SK-N-SH (cell line): ENCODE data around the gene TLE5. TPM values are rescaled to one million over a fixed set of nuclear protein-coding genes. Genes with fewer than 3 reads are reported as not detected.

Experiments used
- CTCF ChIA-PET: fragments of 300-600, 350-600 bp; formaldehyde crosslinking; extraction: SDS; loops from one replicate; lab custom pipeline; 2021; lab: Yijun Ruan, JAX
- POLR2A ChIA-PET: fragments of 350-600 bp; sonication (Branson Sonifier 250); formaldehyde crosslinking; extraction: SDS; loops from one replicate; lab custom pipeline; 2020; ENCODE audit warnings: antibody characterized with exemption, inconsistent platforms; lab: Yijun Ruan, JAX
- DNase-seq: peaks from one replicate; pipeline ENCODE4 v3.0.0; 2012
- H2AFZ ChIP-seq: fragments of 200-600 bp; sonication (generic); 2 replicates; pipeline ENCODE4 v1.8.1; 2016; ENCODE audit warnings: antibody characterized with exemption, mild to moderate bottlenecking, low read depth
- H3F3A ChIP-seq: fragments of 200-600 bp; sonication (generic); replicated peaks from 2 replicates; pipeline ENCODE3; 2016; ENCODE audit warnings: antibody characterized with exemption, mild to moderate bottlenecking; ENCODE audit not compliant: insufficient read depth
- H3K27ac ChIP-seq, 2 experiments: fragments of 200-500 bp in 1 of 2; fragments of 200-600 bp in 1 of 2; sonication (Bioruptor generic) in 1 of 2; sonication (generic), shearing (Covaris generic) in 1 of 2; 2 replicates each; pipeline versions ENCODE4 v1.5.1 to v1.6.1; 2014 to 2016; ENCODE audit warnings: low read depth in 2 of 2, inconsistent platforms in 1 of 2, low read length in 1 of 2, mild to moderate bottlenecking in 1 of 2, mixed read lengths in 1 of 2
- H3K27me3 ChIP-seq: fragments of 200-600 bp; sonication (generic), shearing (Covaris generic); 2 replicates; pipeline ENCODE4 v1.6.1; 2016; ENCODE audit warnings: mixed run types; ENCODE audit not compliant: insufficient read depth
- H3K36me3 ChIP-seq, 2 experiments: fragments of 200-500 bp in 1 of 2; fragments of 200-600 bp in 1 of 2; sonication (Bioruptor generic) in 1 of 2; sonication (generic) in 1 of 2; replicated peaks in 1 of 2; 2 replicates each; pipeline versions ENCODE3 to v1.5.1; 2014 to 2016; ENCODE audit warnings: low read length in 1 of 2, mild to moderate bottlenecking in 1 of 2; ENCODE audit not compliant: insufficient read depth in 2 of 2, control insufficient read depth in 1 of 2
- H3K4me1 ChIP-seq, 2 experiments: fragments of 200-500 bp in 1 of 2; fragments of 200-600 bp in 1 of 2; sonication (Bioruptor generic) in 1 of 2; sonication (generic), shearing (Covaris generic) in 1 of 2; 2 replicates each; pipeline versions ENCODE4 v1.5.1 to v1.6.1; 2014 to 2016; ENCODE audit warnings: low read depth in 1 of 2, low read length in 1 of 2, mixed run types in 1 of 2; ENCODE audit not compliant: insufficient read depth in 2 of 2, control insufficient read depth in 1 of 2
- H3K4me2 ChIP-seq: fragments of 200-600 bp; sonication (generic), shearing (Covaris generic); 2 replicates; pipeline ENCODE4 v1.6.1; 2017; ENCODE audit warnings: mixed run types
- H3K4me3 ChIP-seq, 2 experiments: fragments of 200-500 bp in 1 of 2; fragments of 200-600 bp in 1 of 2; sonication (Bioruptor generic) in 1 of 2; sonication (generic), shearing (Covaris generic) in 1 of 2; 2 replicates each; pipeline versions ENCODE4 v1.5.1 to v1.8.1; 2014 to 2016; ENCODE audit warnings: low read depth in 2 of 2, inconsistent platforms in 1 of 2, low read length in 1 of 2, mild to moderate bottlenecking in 1 of 2, mixed read lengths in 1 of 2, moderate library complexity in 1 of 2
- H3K79me2 ChIP-seq: fragments of 200-600 bp; sonication (generic); 2 replicates; pipeline ENCODE4 v1.8.1; 2017; ENCODE audit warnings: mild to moderate bottlenecking; ENCODE audit not compliant: insufficient read depth
- H3K9ac ChIP-seq: fragments of 200-600 bp; sonication (generic); 2 replicates; pipeline ENCODE4 v1.6.1; 2017; ENCODE audit warnings: mixed run types
- H3K9me2 ChIP-seq: fragments of 200-600 bp; sonication (generic); 2 replicates; pipeline ENCODE4 v1.6.1; 2017; ENCODE audit warnings: mixed run types
- H3K9me3 ChIP-seq: fragments of 200-600 bp; sonication (generic); 2 replicates; pipeline ENCODE4 v1.6.1; 2017; ENCODE audit warnings: mixed run types, mild to moderate bottlenecking, moderate library complexity
- H4K20me1 ChIP-seq: fragments of 200-600 bp; sonication (generic); 2 replicates; pipeline ENCODE4 v1.6.1; 2017; ENCODE audit warnings: mild to moderate bottlenecking, mixed run types; ENCODE audit not compliant: insufficient read depth
- ELF1 ChIP-seq: IDR thresholded peaks from 2 replicates; pipeline ENCODE4 v1.4.0; 2012
- EP300 ChIP-seq, 2 experiments: IDR thresholded peaks; 2 replicates each; pipeline versions ENCODE4 v1.4.0 to v1.6.1; 2012; ENCODE audit warnings: borderline replicate concordance in 1 of 2, low read depth in 1 of 2, low read length in 1 of 2
- EZH2phosphoT487 ChIP-seq: fragments of 200-600 bp; sonication (generic); IDR thresholded peaks from 2 replicates; pipeline ENCODE4 v1.6.1; 2017; ENCODE audit warnings: low read depth, mixed run types, mild to moderate bottlenecking, antibody characterized with exemption, moderate library complexity, borderline replicate concordance
- FOSL2 ChIP-seq: IDR thresholded peaks from 2 replicates; pipeline ENCODE4 v1.4.0; 2012; ENCODE audit warnings: low read depth, mild to moderate bottlenecking, moderate library complexity, borderline replicate concordance
- FOXJ3 ChIP-seq: sonication (generic); formaldehyde crosslinking; IDR thresholded peaks from 2 replicates; pipeline ENCODE4 v1.5.1; 2020; ENCODE audit warnings: mild to moderate bottlenecking, missing genetic modification reagents
- GATA2 ChIP-seq: sonication (generic); formaldehyde crosslinking; IDR thresholded peaks from 2 replicates; pipeline ENCODE4 v1.5.0; 2020; ENCODE audit warnings: mild to moderate bottlenecking, missing genetic modification reagents
- JUND ChIP-seq: IDR thresholded peaks from 2 replicates; pipeline ENCODE4 v1.4.0; 2012
- MEF2A ChIP-seq: IDR thresholded peaks from 2 replicates; pipeline ENCODE4 v1.4.0; 2012; ENCODE audit warnings: low read depth, borderline replicate concordance
- NFIC ChIP-seq: IDR thresholded peaks from 2 replicates; pipeline ENCODE4 v1.4.0; 2012; ENCODE audit warnings: borderline replicate concordance
- RXRA ChIP-seq: IDR thresholded peaks from 2 replicates; pipeline ENCODE4 v1.4.0; 2012; ENCODE audit warnings: low read depth, mild to moderate bottlenecking, borderline replicate concordance
- SMC3 ChIP-seq: IDR thresholded peaks from 2 replicates; pipeline ENCODE4 v1.6.1; 2012; ENCODE audit warnings: low read depth, low read length, improper control_type of control experiment
- TEAD4 ChIP-seq: IDR thresholded peaks from 2 replicates; pipeline ENCODE4 v1.4.0; 2012; ENCODE audit warnings: mild to moderate bottlenecking, borderline replicate concordance; ENCODE audit not compliant: insufficient read depth
- YY1 ChIP-seq: IDR thresholded peaks from 2 replicates; pipeline ENCODE4 v1.4.0; 2012; ENCODE audit warnings: low read depth, mild to moderate bottlenecking
- WGBS: methylation state at CpG from one replicate; pipeline ENCODE4 v1.1.6; 2017; ENCODE audit warnings: low lambda C conversion rate; 5-methylcytosine and 5-hydroxymethylcytosine counted together
- polyA plus RNA-seq, 3 experiments: library from polyadenylated mRNA; depleted of rRNA; stranded (reverse); fragments of >200 nt; gene quantifications; 2 replicates each; pipeline ENCODE4 v1.2.3, GENCODE V29; 2012
- TF ChIP-seq, protein P1 (sequence below): IDR thresholded peaks from 2 replicates; pipeline ENCODE4 v1.4.0; 2012; ENCODE audit warnings: low read depth, borderline replicate concordance
- TF ChIP-seq, protein P2 (sequence below): fragments of 150-350 bp; IDR thresholded peaks from 2 replicates; pipeline ENCODE4 v1.6.1; 2017; ENCODE audit warnings: antibody characterized with exemption, low read length, low read depth, borderline replicate concordance
- TF ChIP-seq, protein P3 (sequence below): IDR thresholded peaks from 2 replicates; pipeline ENCODE4; 2012

The TLE5 gene
- polyA plus RNA-seq, 1 of the 3 experiments (the other 2 are of a cell fraction) = 519 TPM

DNA sequence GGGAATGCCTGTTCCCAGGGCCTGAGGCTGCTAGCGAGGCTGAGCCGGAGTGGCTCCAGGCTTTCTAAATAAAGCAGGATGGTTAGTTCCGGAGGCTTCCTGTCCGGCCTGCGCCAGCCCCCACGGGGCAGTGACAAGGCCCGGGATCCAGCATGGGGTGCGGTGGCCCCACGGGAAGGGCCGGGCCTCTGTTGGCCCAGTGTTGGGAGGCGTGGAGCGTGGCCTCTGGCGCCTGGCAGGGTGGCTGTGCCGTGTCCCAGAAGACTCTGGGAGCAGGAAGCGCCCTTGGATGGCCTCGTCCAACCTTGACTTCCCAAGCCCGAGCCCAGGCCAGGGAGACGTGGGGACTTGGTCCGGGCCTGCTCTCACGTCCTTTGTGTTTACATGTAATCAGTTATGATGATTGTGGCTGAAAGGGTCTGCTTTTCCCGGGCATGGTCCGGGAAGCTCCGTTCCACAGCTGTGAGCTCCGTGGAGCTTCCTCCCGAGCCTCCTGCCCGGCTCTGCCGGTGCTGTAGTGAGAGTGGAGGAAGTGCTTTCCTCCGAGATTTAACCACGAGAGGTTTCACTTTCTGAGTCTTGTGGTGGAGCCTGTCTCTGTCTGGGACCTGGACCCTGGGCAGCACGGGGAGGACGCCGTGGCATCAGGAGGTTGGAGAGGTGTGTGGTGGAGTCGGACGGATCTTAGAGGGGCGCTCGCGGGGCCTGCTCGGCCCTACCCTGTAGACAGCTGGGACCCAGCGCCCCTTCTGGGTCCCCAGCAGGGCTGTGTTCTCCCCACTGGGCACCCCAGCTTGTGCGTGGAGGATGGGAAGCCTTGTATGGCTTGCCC is 36.4 kb upstream of the TLE5 start:
- no peak overlapping the region for H2AFZ ChIP-seq
- H3K79me2 ChIP-seq = peaks cover 91% of the 10 kb centered on the region
- no peak overlapping the region for H3K4me2 ChIP-seq
- WGBS = 94% methylated on average over 22 of the region's 40 CpGs
- peaks cover 0 to 28% of the 10 kb centered on the region in 2 experiments; a peak in 1 of 4 replicates for H3K4me1 ChIP-seq
- POLR2A ChIA-PET = no interaction called here
- no peaks in the 10 kb centered on the region for H3K27me3 ChIP-seq
- H3K4me3 ChIP-seq = no peak overlapping the region
- H4K20me1 ChIP-seq = peaks cover 89% of the 10 kb centered on the region
- CTCF ChIA-PET = interaction anchor here (0.7 to 5.5 kb wide), 4 partner anchors 10 to 148 kb away, joined by 3 to 28 read pairs (median 8); no protein-coding TSS in a partner anchor
- H3K27ac ChIP-seq = no peak overlapping the region; a peak in 1 of 4 replicates
- no peak overlapping the region for H3K9ac ChIP-seq
- no peaks in the 10 kb centered on the region for H3K36me3 ChIP-seq
- no peak for DNase-seq
- no peaks in the 10 kb centered on the region for H3K9me3 ChIP-seq
- H3F3A ChIP-seq = no peaks in the 10 kb centered on the region
- no peak for TF ChIP-seq GATA2
- no peak for TF ChIP-seq YY1
- TF ChIP-seq, protein P1, sequence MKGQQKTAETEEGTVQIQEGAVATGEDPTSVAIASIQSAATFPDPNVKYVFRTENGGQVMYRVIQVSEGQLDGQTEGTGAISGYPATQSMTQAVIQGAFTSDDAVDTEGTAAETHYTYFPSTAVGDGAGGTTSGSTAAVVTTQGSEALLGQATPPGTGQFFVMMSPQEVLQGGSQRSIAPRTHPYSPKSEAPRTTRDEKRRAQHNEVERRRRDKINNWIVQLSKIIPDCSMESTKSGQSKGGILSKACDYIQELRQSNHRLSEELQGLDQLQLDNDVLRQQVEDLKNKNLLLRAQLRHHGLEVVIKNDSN = no peak
- no peak for TF ChIP-seq TEAD4
- TF ChIP-seq, protein P2, sequence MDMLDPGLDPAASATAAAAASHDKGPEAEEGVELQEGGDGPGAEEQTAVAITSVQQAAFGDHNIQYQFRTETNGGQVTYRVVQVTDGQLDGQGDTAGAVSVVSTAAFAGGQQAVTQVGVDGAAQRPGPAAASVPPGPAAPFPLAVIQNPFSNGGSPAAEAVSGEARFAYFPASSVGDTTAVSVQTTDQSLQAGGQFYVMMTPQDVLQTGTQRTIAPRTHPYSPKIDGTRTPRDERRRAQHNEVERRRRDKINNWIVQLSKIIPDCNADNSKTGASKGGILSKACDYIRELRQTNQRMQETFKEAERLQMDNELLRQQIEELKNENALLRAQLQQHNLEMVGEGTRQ = no peak
- TF ChIP-seq SMC3 = no peak
- TF ChIP-seq ELF1 = no peak
- no peak for TF ChIP-seq NFIC
- TF ChIP-seq EZH2phosphoT487 = no peak
- TF ChIP-seq EP300 (IDR thresholded peaks at IDR 0.05; ENCODE audit: borderline replicate concordance in 1 of 2, low read depth in 1 of 2, low read length in 1 of 2) = no peak
- TF ChIP-seq, protein P3, sequence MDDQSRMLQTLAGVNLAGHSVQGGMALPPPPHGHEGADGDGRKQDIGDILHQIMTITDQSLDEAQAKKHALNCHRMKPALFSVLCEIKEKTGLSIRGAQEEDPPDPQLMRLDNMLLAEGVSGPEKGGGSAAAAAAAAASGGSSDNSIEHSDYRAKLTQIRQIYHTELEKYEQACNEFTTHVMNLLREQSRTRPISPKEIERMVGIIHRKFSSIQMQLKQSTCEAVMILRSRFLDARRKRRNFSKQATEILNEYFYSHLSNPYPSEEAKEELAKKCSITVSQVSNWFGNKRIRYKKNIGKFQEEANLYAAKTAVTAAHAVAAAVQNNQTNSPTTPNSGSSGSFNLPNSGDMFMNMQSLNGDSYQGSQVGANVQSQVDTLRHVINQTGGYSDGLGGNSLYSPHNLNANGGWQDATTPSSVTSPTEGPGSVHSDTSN = no peak
- no peak for TF ChIP-seq FOXJ3 (CRISPR knock-in tag)
- no peaks in the 10 kb centered on the region for H3K9me2 ChIP-seq

DNA sequence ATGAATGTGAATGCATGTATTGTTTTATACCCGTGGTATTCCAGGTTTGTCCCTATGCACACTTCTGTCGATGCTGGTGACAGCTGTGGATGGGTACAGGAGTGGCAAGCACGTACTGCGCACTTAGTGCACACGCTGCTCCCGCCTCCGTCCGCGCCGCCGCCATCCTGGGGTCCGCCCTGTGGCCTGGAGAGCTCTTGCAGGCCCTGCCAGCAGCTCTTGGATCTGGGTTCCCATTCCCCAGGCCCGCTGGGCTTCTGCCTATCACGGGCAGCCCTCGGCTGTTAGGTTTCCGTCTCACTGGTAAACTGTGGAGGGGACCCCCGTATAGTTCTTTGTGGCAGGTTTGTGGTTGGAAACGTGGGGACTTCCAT is 35.8 kb upstream of the TLE5 start:
- Histone ChIP-seq H2AFZ (no peak overlapping the region), H3K9me3 (no peaks in the 10 kb centered on the region), H3K27me3 (no peaks in the 10 kb centered on the region), H3K4me2 (no peak overlapping the region), H3F3A (no peaks in the 10 kb centered on the region), H3K79me2 (peaks cover 85% of the 10 kb centered on the region), H3K9ac (no peak overlapping the region), H4K20me1 (peaks cover 83% of the 10 kb centered on the region), H3K4me1 (peaks cover 0 to 28% of the 10 kb centered on the region in 2 experiments; a peak in 1 of 4 replicates), H3K36me3 (no peaks in the 10 kb centered on the region), H3K27ac (no peak overlapping the region; a peak in 1 of 4 replicates), H3K4me3 (no peak overlapping the region), H3K9me2 (no peaks in the 10 kb centered on the region)
- CTCF ChIA-PET = interaction anchor here (1.2 to 5.5 kb wide), 4 partner anchors 10 to 147 kb away, joined by 3 to 28 read pairs (median 12); no protein-coding TSS in a partner anchor
- TF ChIP-seq RXRA (no peak), JUND (no peak), FOSL2 (no peak), EZH2phosphoT487 (no peak), ELF1 (no peak), EP300 (IDR thresholded peaks at IDR 0.05; ENCODE audit: borderline replicate concordance in 1 of 2, low read depth in 1 of 2, low read length in 1 of 2) (no peak), MEF2A (no peak)
- TF ChIP-seq, protein P3 = no peak
- POLR2A ChIA-PET = no interaction called here
- WGBS = 97% methylated on average over 17 of the region's 18 CpGs
- DNase-seq = no peak
